Esophagus muscularis mucosa (tissue), 4 donors: Measurements from ENCODE around the gene GJD3. TPM values are rescaled to one million over a fixed set of nuclear protein-coding genes. Genes with fewer than 3 reads are reported as not detected.
A peak's percentile ranks its signal among the peaks of the same experiment; 100 is the strongest.

Source experiments
- DNase-seq: peaks from one replicate; pipeline ENCODE4 v3.0.0-alpha.2; 2017; ENCODE audit errors: extremely low spot score
- H3K27ac ChIP-seq, 4 donors: fragments of 200-600 bp; sonication (generic); replicated peaks in 1 of 4; 1 replicate in 3 of 4; 2 replicates in 1 of 4; pipeline ENCODE4 v1.5.1; 2016 to 2019; ENCODE audit warnings: mild to moderate bottlenecking in 1 of 4
- H3K27me3 ChIP-seq, 4 donors: fragments of 200-600 bp; sonication (generic); one replicate each; pipeline versions ENCODE4 v1.5.1 to v1.6.0; 2016 to 2019
- H3K36me3 ChIP-seq, 4 donors: fragments of 200-600 bp; sonication (generic); one replicate each; pipeline ENCODE4 v1.5.1; 2016 to 2019
- H3K4me1 ChIP-seq, 4 donors: fragments of 200-600 bp; sonication (generic); one replicate each; pipeline ENCODE4 v1.5.1; 2016 to 2019
- H3K4me3 ChIP-seq, 4 donors: fragments of 200-600 bp; sonication (generic); 1 replicate in 2 of 4; 2 replicates in 2 of 4; pipeline ENCODE4 v1.5.1; 2016 to 2019; ENCODE audit warnings: mild to moderate bottlenecking in 4 of 4, moderate library complexity in 1 of 4
- H3K9me3 ChIP-seq, 4 donors: fragments of 200-600 bp; sonication (generic); 1 replicate in 3 of 4; 2 replicates in 1 of 4; pipeline ENCODE4 v1.5.1; 2016 to 2019
- CTCF ChIP-seq, 3 experiments: fragments of 200-600 bp in 2 of 3; fragments of 450-650 bp in 1 of 3; sonication (generic) in 2 of 3; IDR thresholded peaks; one replicate each; pipeline ENCODE4 v1.5.1; 2017 to 2019; ENCODE audit warnings: antibody characterized with exemption in 3 of 3, mild to moderate bottlenecking in 2 of 3, moderate library complexity in 1 of 3
- EP300 ChIP-seq: sonication (generic); formaldehyde crosslinking; IDR thresholded peaks from one replicate; pipeline ENCODE4 v1.6.1; 2017; ENCODE audit warnings: antibody characterized with exemption
- POLR2A ChIP-seq: fragments of 450-650 bp; IDR thresholded peaks from one replicate; pipeline ENCODE4 v1.6.1; 2017; ENCODE audit warnings: antibody characterized with exemption, moderate library complexity, mild to moderate bottlenecking, low read depth
- POLR2AphosphoS5 ChIP-seq, 2 donors: sonication (generic); formaldehyde crosslinking; IDR thresholded peaks; one replicate each; pipeline ENCODE4 v1.6.1; 2017; ENCODE audit warnings: antibody characterized with exemption in 2 of 2
- WGBS: methylation state at CpG from one replicate; pipeline ENCODE4 v1.1.5; 2018; 5-methylcytosine and 5-hydroxymethylcytosine counted together
- intact Hi-C: fragments of 100-400 bp; cut with DNase I; formaldehyde crosslinking; loops from one replicate; pipeline ENCODE4 v1.15.1; 2023
- total RNA-seq, 4 donors: library from RNA; depleted of rRNA; stranded (reverse); fragments of >200 nt; gene quantifications; one replicate each; pipeline versions ENCODE4 v1.1.0 to v1.2.1, GENCODE V29; 2016

GJD3 gene
- total RNA-seq, 4 donors from 2014 or later = 0.40 to 0.50 TPM; not detected in 2

- H3K27me3 ChIP-seq = no peaks in the 10 kb centered on the region
- intact Hi-C loops = loop anchor here (2.0 kb wide), 1 partner anchor 25 kb away; no protein-coding TSS in a partner anchor
- H3K9me3 ChIP-seq = no peaks in the 10 kb centered on the region
- no peak for DNase-seq
- H3K4me3 ChIP-seq = peak overlapping the region; percentile 87 to 97 (median 92)
- TF ChIP-seq EP300 (no peak), POLR2A (peak; percentile 45), CTCF (IDR thresholded peaks at IDR 0.05) (no peak), POLR2AphosphoS5 (IDR thresholded peaks at IDR 0.05) (peak; percentile 63 to 83)
- H3K27ac ChIP-seq = peak overlapping the region; percentile 96 to 98 (median 96)
- peaks cover 62 to 87% (median 84%) of the 10 kb centered on the region in 4 donors for H3K4me1 ChIP-seq
- WGBS = under 1% methylated on average over 30 of the region's 55 CpGs
- no peaks in the 10 kb centered on the region for H3K36me3 ChIP-seq
Measured at GRCh38 chr17:40341808-40342503, 22.6 kb downstream of the GJD3 start.

- Histone ChIP-seq H3K36me3 (no peaks in the 10 kb centered on the region), H3K27me3 (no peaks in the 10 kb centered on the region), H3K27ac (peak overlapping the region; percentile 96 to 98 (median 96)), H3K9me3 (no peaks in the 10 kb centered on the region), H3K4me3 (peak overlapping the region; percentile 87 to 97 (median 92)), H3K4me1 (peaks cover 53 to 87% (median 84%) of the 10 kb centered on the region in 4 donors)
- intact Hi-C loops = no loop called here
- DNase-seq = peak; percentile 97
- TF ChIP-seq POLR2AphosphoS5 (IDR thresholded peaks at IDR 0.05) (peak; percentile 93), CTCF (IDR thresholded peaks at IDR 0.05) (peak in 2 of 3 experiments; percentile 8 to 26), POLR2A (peak; percentile 60), EP300 (no peak)
- 0% methylated on average over 4 of the region's 55 CpGs for WGBS
Measured at GRCh38 chr17:40340880-40341807, 23.4 kb downstream of the GJD3 start.

GRCh38 chr17:40340327-40340726 lies 24.2 kb downstream of the GJD3 start:
- H3K36me3 ChIP-seq = no peaks in the 10 kb centered on the region
- TF ChIP-seq CTCF (IDR thresholded peaks at IDR 0.05) (no peak), POLR2AphosphoS5 (IDR thresholded peaks at IDR 0.05) (no peak), EP300 (no peak), POLR2A (no peak)
- WGBS = 100% methylated on average over 1 of the region's 1 CpG
- no peaks in the 10 kb centered on the region for H3K9me3 ChIP-seq
- H3K27me3 ChIP-seq = no peaks in the 10 kb centered on the region
- no peak overlapping the region for H3K4me3 ChIP-seq
- no peak for DNase-seq
- intact Hi-C loops = no loop called here
- peak overlapping the region; percentile 96 to 98 (median 96) for H3K27ac ChIP-seq
- H3K4me1 ChIP-seq = peaks cover 52 to 87% (median 84%) of the 10 kb centered on the region in 4 donors

GRCh38 chr17:40338941-40339649 lies 25.4 kb downstream of the GJD3 start:
- TF ChIP-seq CTCF (IDR thresholded peaks at IDR 0.05) (no peak), EP300 (no peak)
- 55% methylated on average over 12 of the region's 13 CpGs for WGBS
- H3K9me3 ChIP-seq = no peaks in the 10 kb centered on the region
- DNase-seq = no peak
- H3K4me1 ChIP-seq = peaks cover 55 to 87% (median 84%) of the 10 kb centered on the region in 4 donors
- H3K27ac ChIP-seq = peak overlapping the region; percentile 65 to 98 (median 96)
- no peaks in the 10 kb centered on the region for H3K27me3 ChIP-seq
- intact Hi-C loops = no loop called here
- H3K4me3 ChIP-seq = no peak overlapping the region
- H3K36me3 ChIP-seq = no peaks in the 10 kb centered on the region
